ENCODE measurements around the gene TNS2. TPM values are rescaled to one million over a fixed set of nuclear protein-coding genes. Genes with fewer than 3 reads are reported as not detected.
"Not testable (repeated sequence)": the region's sequence is repeated elsewhere in the genome, so short reads cannot be mapped to it uniquely, and the experiment has no call there.

Gene TNS2
- total RNA-seq, 4 donors from 2014 or later, result 97.7 to 444 (median 154) TPM

- TF ChIP-seq CTCF (IDR thresholded peaks at IDR 0.05), result no peak
- no peak for ATAC-seq (ENCODE audit: low FRiP score)
- DNase-seq (ENCODE audit: low spot score), result no peak
These were observed 42.5 kb upstream of the TNS2 start for GRCh38 chr12:53007343-53007742.

DNA sequence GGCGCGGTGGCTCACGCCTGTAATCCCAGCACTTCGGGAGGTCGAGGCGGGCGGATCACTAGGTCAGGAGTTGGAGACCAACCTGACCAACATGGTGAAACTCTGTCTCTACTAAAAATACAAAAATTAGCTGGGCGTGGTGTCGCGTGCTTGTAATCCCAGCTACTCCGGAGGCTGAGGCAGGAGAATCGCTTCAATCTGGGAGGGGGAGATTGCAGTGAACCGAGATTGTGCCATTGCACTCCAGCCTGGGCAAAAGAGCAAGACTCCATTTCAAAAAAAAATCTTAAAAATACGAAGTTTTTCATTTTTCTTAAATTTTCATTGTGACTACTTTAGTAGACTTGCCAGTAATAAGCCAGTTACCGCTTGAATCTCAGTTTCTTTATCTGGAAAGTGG lies 41.1 kb upstream of the TNS2 start:
- not testable (repeated sequence) for ATAC-seq (ENCODE audit: low FRiP score); DNase-seq (ENCODE audit: low spot score)

GRCh38 chr12:53010955-53011354 lies 38.9 kb upstream of the TNS2 start:
- no peak for TF ChIP-seq CTCF (IDR thresholded peaks at IDR 0.05)
- ATAC-seq (ENCODE audit: low FRiP score), result no peak
- no peak for DNase-seq (ENCODE audit: low spot score)

DNA sequence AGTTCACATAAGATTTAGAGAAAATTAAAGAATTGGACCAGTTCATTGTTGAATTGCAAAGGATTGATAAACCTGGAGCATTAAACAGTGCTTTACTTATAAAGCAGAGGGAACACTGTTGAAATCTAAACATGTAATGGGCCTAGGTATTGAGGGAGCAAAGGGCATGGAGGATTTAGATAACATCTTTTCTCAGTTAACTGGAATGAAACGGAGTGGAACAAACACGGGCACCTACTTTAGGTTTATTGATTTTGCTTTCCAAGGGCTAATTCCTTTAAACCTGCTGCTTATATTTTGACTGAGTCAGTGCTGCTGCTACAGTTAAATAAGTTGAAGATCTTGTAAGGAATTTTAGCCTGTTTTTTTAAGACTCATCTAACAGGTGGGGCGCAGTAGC lies 38.0 kb upstream of the TNS2 start:
- DNase-seq (ENCODE audit: low spot score), result no peak
- no peak for ATAC-seq (ENCODE audit: low FRiP score)
- TF ChIP-seq CTCF (IDR thresholded peaks at IDR 0.05), result no peak

DNA sequence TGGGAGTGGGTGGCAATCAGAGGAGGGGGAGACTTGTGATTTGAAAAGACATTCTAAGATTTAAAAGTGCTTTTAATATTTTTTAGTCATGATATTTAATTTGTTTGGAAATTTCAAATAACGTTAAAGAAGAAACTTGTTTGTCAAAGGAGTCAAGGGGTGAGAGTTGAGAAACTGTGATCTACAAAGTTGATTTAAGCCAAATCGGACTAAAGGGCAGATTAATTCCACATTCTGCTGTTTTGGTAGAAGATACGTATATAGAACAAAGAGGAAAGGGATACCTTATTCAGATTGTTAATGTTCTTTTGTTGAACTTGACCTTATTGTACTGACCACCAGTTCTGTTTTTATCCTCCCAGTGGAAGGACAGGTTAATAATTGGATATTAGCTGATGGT lies 36.9 kb upstream of the TNS2 start:
- DNase-seq (ENCODE audit: low spot score), result no peak
- ATAC-seq (ENCODE audit: low FRiP score), result no peak
- TF ChIP-seq CTCF (IDR thresholded peaks at IDR 0.05), result no peak

DNA sequence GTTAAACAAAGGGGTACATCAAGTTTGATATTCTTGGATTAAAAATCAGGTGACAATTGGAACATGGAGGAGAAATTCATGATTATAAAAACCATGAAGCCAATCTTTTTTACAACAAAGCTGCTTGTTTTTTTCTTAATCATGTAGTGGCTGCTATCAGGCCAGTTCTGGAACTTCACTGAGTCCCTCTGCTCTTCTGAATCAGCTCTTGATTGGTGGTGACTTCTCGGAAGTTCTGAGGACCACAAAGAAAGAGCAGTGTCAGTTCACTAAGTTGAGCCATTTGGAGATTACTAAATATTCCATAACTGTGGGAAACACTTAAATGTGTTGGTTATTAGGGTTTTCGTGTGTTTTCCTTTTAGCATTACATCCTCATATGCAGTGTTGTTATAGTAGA lies 35.2 kb upstream of the TNS2 start:
- DNase-seq (ENCODE audit: low spot score), result no peak
- TF ChIP-seq CTCF (IDR thresholded peaks at IDR 0.05), result no peak
- no peak for ATAC-seq (ENCODE audit: low FRiP score)

DNA sequence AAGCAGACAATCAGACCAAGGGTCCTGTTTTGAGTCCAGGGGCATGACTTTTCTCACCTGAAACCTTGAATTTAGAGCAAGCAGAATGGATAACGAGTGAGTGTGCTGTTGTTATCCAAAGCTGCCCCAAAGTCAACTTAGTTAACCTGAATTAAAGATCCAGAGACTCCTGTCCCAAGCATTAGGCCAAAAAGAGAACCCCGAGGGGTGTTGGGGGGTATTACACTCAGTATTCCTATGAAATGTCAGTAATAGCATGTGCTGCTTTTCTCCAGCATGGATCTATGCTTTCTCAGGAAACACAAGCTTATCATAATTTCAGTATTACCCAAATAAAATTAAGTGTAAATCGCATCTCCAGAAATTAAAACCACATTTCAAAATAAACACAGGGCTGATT lies 24.6 kb upstream of the TNS2 start:
- TF ChIP-seq CTCF (IDR thresholded peaks at IDR 0.05), result no peak
- ATAC-seq (ENCODE audit: low FRiP score), result no peak
- DNase-seq (ENCODE audit: low spot score), result no peak

DNA sequence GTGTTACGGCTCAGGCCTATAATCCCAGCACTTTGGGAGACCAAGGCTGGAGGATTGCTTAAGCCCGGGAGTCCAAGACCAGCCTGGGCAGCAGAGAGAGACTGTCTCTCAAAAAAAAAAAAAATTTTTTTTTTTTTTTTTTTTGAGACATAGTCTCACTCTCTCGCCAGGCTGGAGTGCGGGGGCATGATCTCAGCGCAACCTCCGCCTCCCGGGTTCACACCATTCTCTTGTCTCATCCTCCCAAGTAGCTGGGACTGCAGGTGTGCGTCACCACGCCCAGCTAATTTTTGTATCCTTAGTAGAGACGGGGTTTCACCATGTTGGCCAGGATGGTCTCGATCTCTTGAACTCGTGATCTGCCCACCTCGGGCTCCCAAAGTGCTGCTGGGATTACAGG lies 22.9 kb upstream of the TNS2 start:
- not testable (repeated sequence) for ATAC-seq (ENCODE audit: low FRiP score); DNase-seq (ENCODE audit: low spot score)

All from omental fat pad (tissue), 4 donors.